HG02571 (cell line): ENCODE results near the gene GRAMD2A.
A peak's percentile ranks its signal among the peaks of the same experiment; 100 is the strongest.

Experiments used
- ATAC-seq: cut with Tn5 transposase; IDR thresholded peaks from one replicate; pipeline ENCODE4 v1.9.1; 2021; ENCODE audit warnings: mild to moderate bottlenecking, moderate library complexity; ENCODE audit not compliant: unreplicated experiment

Gene GRAMD2A

GRCh38 chr15:72168808-72169190 lies 28.8 kb downstream of the GRAMD2A start:
- ATAC-seq: no peak

GRCh38 chr15:72168131-72168807 lies 29.3 kb downstream of the GRAMD2A start:
- no peak for ATAC-seq

- ATAC-seq: no peak
Observed at GRCh38 chr15:72167445-72167844, 30.1 kb downstream of the GRAMD2A start.

- ATAC-seq: no peak
Observed at GRCh38 chr15:72166716-72167417, 30.7 kb downstream of the GRAMD2A start.

- ATAC-seq: no peak
Observed at GRCh38 chr15:72163719-72164118, 33.9 kb downstream of the GRAMD2A start.

- ATAC-seq: no peak
Observed at GRCh38 chr15:72162569-72162968, 35.0 kb downstream of the GRAMD2A start.

GRCh38 chr15:72161361-72162132 lies 36.0 kb downstream of the GRAMD2A start:
- no peak for ATAC-seq

GRCh38 chr15:72160696-72161245 lies 36.8 kb downstream of the GRAMD2A start:
- ATAC-seq: no peak

GRCh38 chr15:72156928-72157327 lies 40.7 kb downstream of the GRAMD2A start:
- ATAC-seq: no peak

GRCh38 chr15:72155635-72156616 lies 41.7 kb downstream of the GRAMD2A start:
- peak; percentile 70 for ATAC-seq

- no peak for ATAC-seq
Observed at GRCh38 chr15:72155003-72155621, 42.5 kb downstream of the GRAMD2A start.

GRCh38 chr15:72154316-72154715 lies 43.3 kb downstream of the GRAMD2A start:
- no peak for ATAC-seq

- no peak for ATAC-seq
Observed at GRCh38 chr15:72153269-72154000, 44.2 kb downstream of the GRAMD2A start.

GRCh38 chr15:72147418-72147817 lies 50.2 kb downstream of the GRAMD2A start:
- ATAC-seq: no peak

- no peak for ATAC-seq
Observed at GRCh38 chr15:72146934-72147333, 50.7 kb downstream of the GRAMD2A start.

GRCh38 chr15:72146221-72146620 lies 51.4 kb downstream of the GRAMD2A start:
- ATAC-seq: no peak

- ATAC-seq: peak; percentile 99
Observed at GRCh38 chr15:72141171-72142084, 56.2 kb downstream of the GRAMD2A start.

- no peak for ATAC-seq
Observed at GRCh38 chr15:72140088-72140487, 57.5 kb downstream of the GRAMD2A start.
